Retinal pigment epithelial cell (primary cell): ENCODE measurements around the gene GLRX3.

Source experiments
- DNase-seq: peaks from one replicate; pipeline ENCODE4 v3.0.0-alpha.2; 2010; ENCODE audit warnings: low read depth
- H3K4me3 ChIP-seq: 2 replicates; pipeline ENCODE4 v1.5.1; 2011; ENCODE audit warnings: mild to moderate bottlenecking, low read length, control low read depth, moderate library complexity
- TF ChIP-seq, protein P1 (sequence below): conservative IDR thresholded peaks from 2 replicates; pipeline ENCODE4 v1.5.1; 2011; ENCODE audit warnings: low read depth, low read length, control low read depth, inconsistent platforms

The GLRX3 gene

DNA sequence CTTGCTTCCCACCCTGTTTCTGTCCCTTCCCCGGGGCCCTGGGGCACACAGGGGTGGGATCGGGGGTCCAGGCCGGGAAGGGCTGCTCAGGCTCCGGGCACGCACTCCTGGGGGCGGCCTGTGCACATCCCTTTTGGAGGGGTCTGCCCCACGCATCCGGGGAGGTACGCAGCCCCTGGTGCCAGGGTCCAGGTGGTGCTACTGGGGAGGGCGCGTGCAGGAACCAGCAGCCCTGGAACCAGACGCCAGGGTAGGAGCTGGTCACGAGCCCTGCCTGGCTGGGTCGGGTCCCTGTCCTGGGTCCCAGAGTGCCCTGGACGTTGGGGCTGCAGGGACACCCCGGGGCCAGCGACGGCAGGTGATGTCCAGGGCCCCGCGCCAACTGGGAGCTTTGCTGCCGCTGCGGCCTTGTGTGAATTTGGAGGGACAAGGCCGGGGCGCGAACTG is 53.4 kb downstream of the GLRX3 start:
- DNase-seq = no peak
- TF ChIP-seq, protein P1, sequence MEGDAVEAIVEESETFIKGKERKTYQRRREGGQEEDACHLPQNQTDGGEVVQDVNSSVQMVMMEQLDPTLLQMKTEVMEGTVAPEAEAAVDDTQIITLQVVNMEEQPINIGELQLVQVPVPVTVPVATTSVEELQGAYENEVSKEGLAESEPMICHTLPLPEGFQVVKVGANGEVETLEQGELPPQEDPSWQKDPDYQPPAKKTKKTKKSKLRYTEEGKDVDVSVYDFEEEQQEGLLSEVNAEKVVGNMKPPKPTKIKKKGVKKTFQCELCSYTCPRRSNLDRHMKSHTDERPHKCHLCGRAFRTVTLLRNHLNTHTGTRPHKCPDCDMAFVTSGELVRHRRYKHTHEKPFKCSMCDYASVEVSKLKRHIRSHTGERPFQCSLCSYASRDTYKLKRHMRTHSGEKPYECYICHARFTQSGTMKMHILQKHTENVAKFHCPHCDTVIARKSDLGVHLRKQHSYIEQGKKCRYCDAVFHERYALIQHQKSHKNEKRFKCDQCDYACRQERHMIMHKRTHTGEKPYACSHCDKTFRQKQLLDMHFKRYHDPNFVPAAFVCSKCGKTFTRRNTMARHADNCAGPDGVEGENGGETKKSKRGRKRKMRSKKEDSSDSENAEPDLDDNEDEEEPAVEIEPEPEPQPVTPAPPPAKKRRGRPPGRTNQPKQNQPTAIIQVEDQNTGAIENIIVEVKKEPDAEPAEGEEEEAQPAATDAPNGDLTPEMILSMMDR = no peak
- H3K4me3 ChIP-seq = no peak overlapping the region

DNA sequence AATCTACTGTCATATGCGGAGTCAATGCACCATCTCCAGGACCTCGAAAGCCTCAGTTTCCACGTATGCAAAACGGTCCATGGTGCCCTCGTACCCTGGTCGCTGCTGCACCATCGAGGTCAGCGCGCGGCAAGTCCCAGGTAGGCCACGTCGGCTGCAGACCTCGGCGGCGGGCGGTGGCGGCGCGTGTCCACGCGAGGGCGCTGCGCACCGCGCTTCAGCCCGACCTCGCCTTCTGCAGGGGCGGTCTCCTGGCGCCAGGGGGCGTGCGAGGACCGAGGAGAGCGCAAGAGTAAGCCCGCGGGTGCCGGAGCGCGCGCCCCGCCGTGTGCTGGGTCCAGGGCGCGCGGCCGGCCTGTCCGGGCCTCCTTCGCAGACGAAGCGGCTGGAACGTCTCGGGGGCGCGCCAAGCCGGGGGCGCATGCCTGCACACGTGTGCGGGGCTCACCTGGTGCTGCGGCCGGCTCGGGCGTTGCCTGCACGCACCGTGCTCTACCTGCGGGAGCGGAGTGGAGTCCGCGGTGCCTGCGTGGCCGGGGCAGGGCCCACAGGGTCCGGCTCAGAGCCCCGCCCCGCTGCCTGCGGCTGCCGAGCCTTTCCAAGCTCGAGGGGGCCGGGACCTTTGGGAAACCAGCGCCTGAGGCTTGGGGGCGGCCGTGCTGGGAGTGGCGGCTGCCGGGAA is 54.0 kb downstream of the GLRX3 start:
- peak overlapping the region; percentile 47 for H3K4me3 ChIP-seq
- peak; percentile 39 for DNase-seq
- TF ChIP-seq, protein P1 = peak; percentile 83

DNA sequence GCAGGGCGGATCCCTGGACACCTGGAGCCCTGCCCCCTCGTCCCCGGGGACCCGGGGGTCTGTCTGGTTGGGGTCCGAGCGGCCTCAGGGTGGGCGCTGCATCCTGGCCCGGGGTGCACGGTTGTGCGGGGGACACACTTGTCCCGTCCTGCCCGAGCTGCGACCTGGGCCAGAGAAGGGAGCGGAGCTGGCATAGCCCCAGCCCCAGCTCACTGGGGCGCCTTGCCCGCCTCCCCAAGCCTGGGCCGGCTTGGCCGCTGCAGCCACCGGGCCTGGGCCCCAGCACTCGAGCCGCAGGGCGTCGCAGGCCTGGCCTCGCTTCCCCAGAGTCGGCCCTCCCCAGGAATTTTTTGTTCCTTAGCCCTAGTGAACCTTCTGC is 54.5 kb downstream of the GLRX3 start:
- DNase-seq = no peak
- TF ChIP-seq, protein P1 = no peak
- peak overlapping the region; percentile 47 for H3K4me3 ChIP-seq

DNA sequence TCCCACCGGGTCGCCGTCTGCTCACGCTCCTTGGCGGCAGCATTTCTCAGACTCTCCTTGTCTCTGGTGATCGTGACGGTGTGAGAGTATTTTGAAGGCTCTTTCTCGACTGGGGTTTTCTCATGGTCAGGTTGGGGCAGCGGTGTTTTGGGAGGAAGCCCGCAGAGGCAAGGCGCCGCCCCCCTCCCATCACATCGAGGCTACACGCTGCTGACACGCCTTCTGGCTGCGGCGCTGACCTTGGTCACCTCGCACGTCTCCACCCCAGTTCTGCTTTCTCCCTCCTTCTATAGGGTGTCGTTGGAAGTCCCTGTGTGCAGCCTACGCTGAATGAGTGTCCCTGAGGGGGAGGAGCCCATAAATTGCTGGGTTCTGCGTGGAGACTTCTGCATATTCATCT is 55.2 kb downstream of the GLRX3 start:
- no peak overlapping the region for H3K4me3 ChIP-seq
- TF ChIP-seq, protein P1 = no peak
- DNase-seq = no peak

DNA sequence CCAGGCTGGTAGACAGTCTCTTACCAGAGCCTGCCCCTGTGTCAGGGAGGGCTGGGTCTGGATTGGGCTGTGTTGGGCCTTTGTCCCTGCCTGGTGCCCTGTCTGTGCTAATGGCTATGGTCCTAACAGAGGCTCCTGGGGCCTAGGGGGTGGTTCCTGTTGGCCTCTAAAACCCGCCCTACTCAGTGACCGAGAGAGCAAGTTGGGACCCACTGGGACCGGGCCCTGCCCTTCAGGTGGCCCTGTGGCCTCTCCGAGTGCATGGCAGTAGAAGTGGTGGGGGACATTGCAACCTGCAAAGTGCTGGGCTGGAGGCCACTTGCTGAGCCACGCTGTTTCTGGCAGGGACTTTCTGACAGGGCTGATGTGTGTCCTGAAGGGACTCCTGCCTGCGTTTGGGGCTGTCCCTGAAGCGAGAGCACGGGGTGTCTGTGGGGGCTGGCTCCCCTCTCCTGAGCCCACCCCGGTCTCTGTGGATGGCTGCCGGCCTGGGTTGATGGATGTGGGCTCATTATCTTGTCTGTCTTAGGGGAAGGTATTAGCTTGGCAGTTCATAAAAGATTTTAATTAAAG is 56.2 kb downstream of the GLRX3 start:
- H3K4me3 ChIP-seq = no peak overlapping the region
- DNase-seq = no peak
- TF ChIP-seq, protein P1 = no peak

- no peak for DNase-seq
- TF ChIP-seq, protein P1 = no peak
- H3K4me3 ChIP-seq = no peak overlapping the region
Measured at GRCh38 chr10:130193033-130193432, 56.8 kb downstream of the GLRX3 start.
